GM18499 (cell line): ENCODE data around the gene TRPM2.
"Not testable (repeated sequence)": the region's sequence is repeated elsewhere in the genome, so short reads cannot be mapped to it uniquely, and the experiment has no call there.

Experiments used
- ATAC-seq: cut with Tn5 transposase; IDR thresholded peaks from one replicate; pipeline ENCODE4 v1.9.1; 2021; ENCODE audit warnings: moderate number of reproducible peaks; ENCODE audit not compliant: insufficient read depth, unreplicated experiment

The TRPM2 gene

GRCh38 chr21:44333509-44334328, 19.7 kb upstream of the TRPM2 start:
- no peak for ATAC-seq

GRCh38 chr21:44334329-44335030, 18.9 kb upstream of the TRPM2 start:
- ATAC-seq: no peak

DNA sequence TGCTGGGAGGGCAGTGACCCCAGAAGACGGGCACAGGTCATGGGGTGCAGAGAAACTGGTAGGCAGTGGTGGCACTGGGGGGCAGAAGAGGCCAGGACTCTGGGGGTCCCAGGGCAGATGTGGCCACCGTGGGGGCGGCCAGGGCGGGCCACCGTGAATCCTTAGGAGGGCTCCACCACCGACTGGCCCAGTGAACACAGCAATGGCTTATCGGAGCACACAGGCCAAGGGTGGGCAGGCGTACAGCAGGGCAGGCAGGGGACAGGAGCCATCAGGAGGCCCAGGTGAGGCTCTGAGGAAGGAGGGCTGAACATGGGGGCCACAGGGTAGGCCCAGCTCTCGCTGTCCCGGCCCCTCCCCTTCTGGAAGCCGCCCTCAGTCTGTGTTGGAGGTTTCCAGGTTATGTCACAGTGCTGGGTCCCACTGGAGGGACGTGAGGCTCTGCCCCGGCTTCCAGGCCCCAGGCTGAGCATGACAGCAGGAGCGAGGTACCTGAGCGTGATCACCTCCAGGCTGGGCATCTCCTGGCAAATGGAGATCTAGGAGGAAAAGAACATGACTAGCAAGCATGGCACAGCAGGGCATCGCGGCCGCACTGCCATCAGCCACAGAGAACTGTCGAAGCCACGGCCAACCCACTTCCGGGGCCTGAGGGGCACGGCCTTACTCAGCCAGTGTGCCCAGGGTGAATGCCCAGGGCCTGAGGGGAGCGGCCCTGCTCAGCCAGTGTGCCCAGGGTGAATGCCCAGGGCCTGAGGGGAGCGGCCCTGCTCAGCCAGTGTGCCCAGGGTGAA, 18.0 kb upstream of the TRPM2 start:
- ATAC-seq: no peak

DNA sequence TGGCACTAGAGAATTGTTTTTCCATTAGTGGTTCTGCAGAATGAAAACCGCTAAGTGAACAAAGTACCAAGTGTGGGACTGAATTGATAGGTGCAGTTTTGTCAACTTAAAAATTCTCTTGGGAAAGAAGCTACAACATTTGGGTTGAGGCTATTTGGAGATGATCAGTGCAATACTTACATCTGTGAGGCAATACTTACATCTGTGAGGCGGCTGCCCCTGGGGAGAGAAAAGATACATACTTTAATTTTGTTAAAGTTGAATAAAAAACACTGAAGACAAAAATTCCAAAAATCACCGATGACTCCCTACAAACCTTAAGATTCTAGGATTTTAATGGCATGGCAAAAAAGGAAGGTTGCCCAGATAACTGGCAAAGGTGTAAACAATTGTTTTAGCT, 16.0 kb upstream of the TRPM2 start:
- no peak for ATAC-seq

DNA sequence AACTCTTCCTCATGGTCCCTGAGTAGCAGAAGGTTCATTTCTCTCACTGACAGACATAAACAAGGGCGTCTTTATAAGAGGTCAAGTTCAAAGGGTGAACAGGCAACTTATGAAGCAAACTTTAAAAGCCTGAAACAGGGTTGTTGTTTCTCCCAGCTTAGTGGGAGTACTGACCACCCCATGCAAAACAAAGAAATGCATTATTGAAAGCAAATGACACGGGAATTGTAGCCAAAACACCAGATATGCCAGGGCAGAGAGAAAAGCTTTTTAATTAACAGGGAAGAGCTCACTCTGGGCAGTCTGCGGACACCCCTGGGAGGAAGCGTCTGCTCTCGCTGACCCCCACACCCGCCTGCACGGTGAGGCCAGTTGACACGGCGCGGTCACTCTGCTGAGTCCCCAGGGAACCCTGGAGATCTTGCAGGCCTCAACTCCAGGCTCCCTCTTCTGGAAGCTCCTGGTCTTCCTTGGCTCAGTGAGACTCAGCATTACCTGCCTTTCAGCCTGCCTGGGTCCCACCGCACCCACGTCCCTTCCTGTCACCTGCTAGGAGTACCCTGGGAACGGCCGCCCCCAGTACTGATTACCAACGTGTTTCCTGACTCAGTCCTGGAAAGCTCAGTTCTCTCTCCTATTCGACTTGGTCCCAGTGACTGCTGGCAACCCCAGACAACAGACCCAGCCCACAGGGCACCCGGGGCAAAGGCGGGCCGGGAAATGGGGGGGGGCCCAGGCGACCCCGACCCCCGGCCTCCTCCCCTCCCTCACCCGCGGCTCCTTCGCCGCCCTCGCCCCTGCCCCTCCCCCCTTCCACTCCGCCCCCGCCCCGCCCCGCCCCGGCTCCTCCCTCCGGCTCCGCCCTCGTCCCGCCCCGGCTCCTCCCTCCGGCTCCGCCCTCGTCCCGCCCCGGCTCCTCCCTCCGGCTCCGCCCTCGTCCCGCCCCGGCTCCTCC, 15.2 kb upstream of the TRPM2 start:
- ATAC-seq: no peak

DNA sequence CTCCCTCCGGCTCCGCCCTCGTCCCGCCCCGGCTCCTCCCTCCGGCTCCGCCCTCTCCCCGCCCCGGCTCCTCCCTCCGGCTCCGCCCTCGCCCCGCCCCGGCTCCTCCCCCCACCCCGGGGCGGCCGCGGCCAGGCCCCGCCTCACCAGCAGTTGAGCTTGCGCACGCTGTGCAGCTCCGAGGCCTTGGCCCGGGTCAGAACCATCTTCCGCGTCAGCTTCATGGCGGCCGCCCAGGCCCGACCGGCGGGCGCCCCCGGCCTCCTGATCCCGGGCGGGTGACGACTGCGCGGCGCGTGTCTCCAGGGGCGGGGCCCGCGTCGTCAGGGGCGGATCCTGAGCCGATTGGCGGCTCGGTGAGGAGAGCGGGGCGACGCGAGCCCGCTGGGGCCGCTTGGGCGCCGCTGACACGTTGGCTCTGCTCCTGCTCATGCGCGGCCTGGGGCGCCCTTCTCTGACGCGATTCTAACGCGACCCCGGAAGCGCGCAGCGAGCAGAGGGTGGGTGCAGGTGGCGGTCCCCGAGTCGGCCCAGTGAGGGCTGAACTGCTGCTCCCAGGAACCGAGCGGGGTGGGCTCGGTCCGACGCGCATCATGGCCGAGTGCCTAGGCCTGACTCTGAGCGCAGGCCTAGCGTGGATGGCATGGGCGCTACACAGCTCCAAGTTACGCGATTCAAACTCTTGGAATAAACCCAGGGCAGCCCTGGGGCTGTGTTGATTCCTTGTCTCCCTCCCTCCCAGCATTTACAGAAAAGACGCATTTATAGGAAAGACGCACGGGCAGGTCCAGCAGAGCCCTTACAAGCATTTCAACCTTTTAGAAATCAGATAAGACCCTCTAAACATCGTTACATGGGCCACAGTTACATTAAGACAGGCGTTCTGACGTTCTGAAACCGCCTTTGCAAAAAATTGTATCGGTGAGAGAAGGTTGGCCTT, 14.2 kb upstream of the TRPM2 start, which contains the start of gene CFAP410:
CFAP410 (minus strand) TSS at position 420 of the 940 bp plus-strand sequence; CDS start at position 224, 196 bp downstream.
- ATAC-seq: peak; percentile 54

GRCh38 chr21:44341726-44342458, 11.5 kb upstream of the TRPM2 start:
- not testable (repeated sequence) for ATAC-seq

- not testable (repeated sequence) for ATAC-seq
Measured at GRCh38 chr21:44342981-44343380, 10.4 kb upstream of the TRPM2 start.

GRCh38 chr21:44344541-44345183, 8.8 kb upstream of the TRPM2 start:
- no peak for ATAC-seq

DNA sequence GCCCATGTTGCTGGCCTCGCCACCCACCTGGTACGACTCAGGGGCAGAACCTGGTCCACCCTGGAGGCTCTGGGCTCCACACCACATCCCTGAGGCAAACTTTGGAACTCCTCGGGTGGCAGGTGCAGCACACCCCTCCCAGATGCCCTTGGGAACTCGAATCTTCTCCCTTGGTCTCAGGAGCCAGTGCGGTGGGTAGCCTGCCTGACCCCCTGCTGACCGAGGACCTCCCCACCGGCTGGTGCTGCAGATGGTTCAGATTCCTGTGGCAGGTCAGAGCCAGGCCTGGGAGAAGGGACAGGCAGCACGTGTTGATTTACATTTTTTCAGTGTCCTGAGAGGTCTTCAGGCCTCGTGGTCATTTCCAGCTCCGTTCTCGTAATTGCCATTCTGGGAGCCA, 7.9 kb upstream of the TRPM2 start:
- no peak for ATAC-seq

DNA sequence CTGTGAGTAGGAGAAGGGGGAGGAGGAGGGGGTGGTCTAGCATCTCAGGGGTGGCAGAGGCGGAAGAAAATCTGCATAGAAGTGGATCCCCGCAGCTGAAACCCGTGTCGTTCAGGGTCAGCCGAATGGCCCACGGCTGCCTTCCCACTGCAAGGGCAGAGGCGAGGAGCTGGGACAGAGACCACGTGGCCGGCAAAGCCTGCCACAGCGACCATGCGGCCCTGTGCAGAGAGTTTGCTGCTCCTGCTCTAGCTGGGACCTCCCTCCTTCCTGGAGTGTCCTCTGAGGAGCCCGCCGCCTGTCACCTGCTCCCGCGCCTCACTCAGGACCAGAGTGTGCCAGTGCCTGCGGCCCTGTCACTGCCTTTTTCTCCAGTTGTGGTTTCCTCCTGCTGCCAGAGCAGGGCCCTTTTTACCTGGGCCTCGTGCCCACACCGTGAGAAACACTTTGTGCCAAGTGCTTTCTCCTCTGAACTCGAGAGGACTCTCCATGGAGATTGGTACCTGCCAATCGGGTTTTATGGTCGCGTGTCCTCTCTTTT, 5.4 kb upstream of the TRPM2 start:
- no peak for ATAC-seq

DNA sequence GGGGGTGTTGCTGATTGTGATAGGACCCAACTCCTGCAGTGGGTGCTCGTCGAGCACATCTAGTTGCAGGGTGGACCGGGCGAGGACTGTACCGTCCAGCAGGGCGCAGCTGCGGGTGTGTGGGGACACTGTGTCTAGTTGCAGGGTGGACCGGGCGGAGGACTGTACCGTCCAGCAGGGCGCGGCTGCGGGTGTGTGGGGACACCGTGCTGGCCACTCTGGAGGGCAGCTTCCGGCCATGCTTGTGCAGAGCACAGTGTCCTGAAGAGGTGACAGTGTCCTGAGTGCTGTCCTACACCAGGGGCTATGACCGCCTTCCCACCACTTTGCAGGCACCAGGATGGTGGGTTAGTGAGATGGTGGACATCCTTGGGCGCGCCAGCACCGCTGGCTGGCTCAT, 4.6 kb upstream of the TRPM2 start:
- ATAC-seq: no peak

DNA sequence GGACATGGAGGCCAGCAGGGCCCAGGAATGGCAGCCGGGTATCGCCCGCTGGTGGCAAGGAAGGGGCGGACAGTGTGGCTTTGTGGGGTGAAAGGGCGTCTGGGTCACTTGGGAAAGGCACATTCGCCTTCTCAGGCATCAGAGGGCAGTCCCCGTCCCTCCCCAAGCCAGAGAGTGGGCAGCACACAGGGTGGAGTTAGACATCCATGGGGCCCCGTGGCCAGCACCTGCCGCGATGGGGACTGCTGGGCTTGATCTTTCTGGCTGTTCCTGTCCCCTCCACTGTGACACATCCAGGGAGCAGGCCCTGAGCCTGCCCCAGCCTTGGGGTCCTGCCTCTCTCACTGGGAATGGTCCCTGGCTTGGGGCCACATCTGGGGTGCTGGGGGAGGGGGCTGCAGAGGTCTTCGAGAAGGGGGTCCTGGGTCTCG, 4.0 kb upstream of the TRPM2 start:
- no peak for ATAC-seq

DNA sequence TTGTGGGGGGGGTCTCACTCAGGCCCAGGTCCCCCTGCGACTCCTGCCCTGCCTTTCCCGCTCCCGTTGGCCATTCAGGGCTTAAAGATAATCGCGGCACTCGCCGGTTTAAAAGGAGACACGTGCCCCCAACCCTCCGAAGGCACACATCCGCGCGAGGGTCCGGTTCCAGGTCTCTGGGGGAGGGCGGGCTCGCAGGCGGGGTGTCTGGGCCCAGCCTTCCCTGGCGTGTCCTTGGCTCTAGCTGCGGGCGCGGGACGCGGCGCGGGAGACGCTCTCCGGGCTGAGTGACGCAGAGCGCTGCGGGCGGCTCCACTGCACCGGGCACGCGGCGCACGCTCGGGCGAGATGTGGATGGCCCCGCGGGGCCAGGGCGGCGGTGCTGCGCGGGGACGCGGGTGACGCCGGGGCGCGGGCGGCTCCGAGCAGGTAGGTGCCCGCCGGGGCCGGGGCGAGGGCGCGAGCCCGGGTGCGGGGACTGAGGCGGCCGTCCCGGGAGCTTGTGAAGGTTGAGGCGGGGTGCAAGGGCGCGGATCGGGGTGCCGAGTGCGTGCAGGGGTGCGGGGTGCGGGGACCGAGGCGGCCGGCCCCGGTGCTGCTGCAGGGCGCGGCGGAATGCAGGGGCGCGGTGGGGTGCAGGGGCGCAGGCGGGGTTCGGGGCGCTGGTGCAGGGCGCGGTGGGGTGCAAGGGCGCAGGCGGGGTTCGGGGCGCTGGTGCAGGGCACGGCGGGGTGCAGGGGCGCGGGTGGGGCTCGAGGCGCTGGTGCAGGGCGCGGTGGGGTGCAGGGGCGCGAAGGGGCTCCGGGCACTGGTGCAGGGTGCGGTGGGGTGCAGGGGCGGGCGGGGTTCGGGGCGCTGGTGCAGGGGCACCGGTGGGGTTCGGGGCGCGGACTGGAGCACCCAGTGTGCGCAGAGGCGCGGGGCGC, 3.3 kb upstream of the TRPM2 start:
- no peak for ATAC-seq

DNA sequence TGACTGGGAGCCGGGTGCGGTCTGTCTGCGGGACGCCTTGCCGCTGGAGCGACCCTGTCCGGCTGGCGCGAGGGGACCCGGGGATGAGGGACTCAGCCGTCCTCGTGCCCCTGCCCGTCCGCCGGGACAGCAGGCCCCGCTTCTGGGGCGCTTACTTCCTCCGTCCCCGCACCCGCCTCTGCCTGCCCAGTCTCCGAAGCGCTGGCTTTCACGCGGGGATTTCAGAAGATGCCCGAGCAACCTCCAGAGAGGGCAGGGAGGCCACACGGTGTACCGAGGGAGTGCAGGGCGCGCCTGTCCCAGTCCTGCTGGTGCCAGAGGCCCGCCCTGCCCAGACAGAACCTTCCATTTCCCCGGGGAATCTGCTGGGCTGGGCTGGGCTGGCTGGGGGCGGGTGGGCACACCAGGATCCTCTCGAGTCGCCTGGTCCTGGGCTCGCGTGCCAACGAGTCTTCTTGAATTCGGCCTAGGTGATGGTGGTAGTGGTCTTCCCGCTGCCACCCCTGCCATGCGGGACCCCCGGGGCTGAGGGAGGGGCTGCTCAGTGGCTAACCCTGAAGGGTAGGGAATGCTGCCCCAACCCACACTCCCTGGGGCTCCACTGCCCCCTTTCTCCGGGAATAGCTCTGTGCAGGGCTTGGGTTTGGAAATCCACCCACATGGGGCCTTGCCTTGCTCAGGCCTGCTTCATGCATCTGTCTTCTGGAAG, 2.5 kb upstream of the TRPM2 start:
- ATAC-seq: no peak
